ENCODE data around the gene MRPS18C.

The MRPS18C gene

GRCh38 chr4:83473423-83473822 is 17.6 kb downstream of the MRPS18C start:
- no peak overlapping the region for H3K4me3 ChIP-seq (replicated peaks; ENCODE audit: low read depth, low read length)
- TF ChIP-seq CTCF (IDR thresholded peaks at IDR 0.05; ENCODE audit: low read length, missing control alignments) = no peak
- DNase-seq (ENCODE audit: low read depth) = no peak

- no peak for TF ChIP-seq CTCF (IDR thresholded peaks at IDR 0.05; ENCODE audit: low read length, missing control alignments)
- H3K4me3 ChIP-seq (replicated peaks; ENCODE audit: low read depth, low read length) = no peak overlapping the region
- no peak for DNase-seq (ENCODE audit: low read depth)
These were observed 18.1 kb downstream of the MRPS18C start for GRCh38 chr4:83473966-83474365.

- peak within 1 kb of the TSS; percentile 75 for H3K4me3 ChIP-seq (replicated peaks; ENCODE audit: low read depth, low read length)
- TF ChIP-seq CTCF (IDR thresholded peaks at IDR 0.05; ENCODE audit: low read length, missing control alignments) = no peak
- DNase-seq (ENCODE audit: low read depth) = peak; percentile 92
These were observed 28.9 kb downstream of the MRPS18C start, which contains the start of gene ABRAXAS1 for GRCh38 chr4:83484500-83485461. Gene ABRAXAS1, minus strand, starts transcription at chr4:83485100. Its CDS starts 28 bp downstream, at chr4:83485072.

GRCh38 chr4:83486457-83487129 is 30.7 kb downstream of the MRPS18C start:
- TF ChIP-seq CTCF (IDR thresholded peaks at IDR 0.05; ENCODE audit: low read length, missing control alignments) = no peak
- no peak for DNase-seq (ENCODE audit: low read depth)
- H3K4me3 ChIP-seq (replicated peaks; ENCODE audit: low read depth, low read length) = no peak overlapping the region

- DNase-seq (ENCODE audit: low read depth) = no peak
These were observed 34.0 kb downstream of the MRPS18C start for GRCh38 chr4:83489711-83490326.

More at GRCh38 chr4:83489711-83490326, 34.0 kb downstream of the MRPS18C start:
- no peak for TF ChIP-seq CTCF (IDR thresholded peaks at IDR 0.05; ENCODE audit: low read length, missing control alignments)
- H3K4me3 ChIP-seq (replicated peaks; ENCODE audit: low read depth, low read length) = no peak overlapping the region
